ENCODE measurements around the gene PTGR3. TPM values are rescaled to one million over a fixed set of nuclear protein-coding genes. Genes with fewer than 3 reads are reported as not detected.

Gene PTGR3
- total RNA-seq, 4 donors from 2014 or later, result 9.6 to 27.5 (median 20.1) TPM

- Histone ChIP-seq H3K9me3 (no peaks in the 10 kb centered on the region), H3K27ac (replicated peaks in 1 of 4) (no peak overlapping the region), H3K36me3 (no peaks in the 10 kb centered on the region), H3K4me1 (peaks cover 0 to 5% (median 0%) of the 10 kb centered on the region in 4 donors), H3K4me3 (no peak overlapping the region), H3K27me3 (no peaks in the 10 kb centered on the region)
- DNase-seq (ENCODE audit: extremely low spot score), result no peak
- WGBS, result 69% methylated on average over 3 of the region's 3 CpGs
- TF ChIP-seq POLR2AphosphoS5 (IDR thresholded peaks at IDR 0.05) (no peak), POLR2A (IDR thresholded peaks at IDR 0.05; ENCODE audit: low read depth) (no peak), CTCF (IDR thresholded peaks at IDR 0.05) (no peak), EP300 (IDR thresholded peaks at IDR 0.05) (no peak)
- intact Hi-C loops (cut with DNase I), result no loop called here
Observed at GRCh38 chr18:75185460-75185859, 23.5 kb downstream of the PTGR3 start.

GRCh38 chr18:75183973-75184493, 24.9 kb downstream of the PTGR3 start:
- intact Hi-C loops (cut with DNase I), result no loop called here
- WGBS, result 93% methylated on average over 14 of the region's 14 CpGs
- no peaks in the 10 kb centered on the region for H3K36me3 ChIP-seq
- H3K9me3 ChIP-seq, result no peaks in the 10 kb centered on the region
- H3K4me1 ChIP-seq, result peaks cover 0 to 5% (median 0%) of the 10 kb centered on the region in 4 donors
- H3K27me3 ChIP-seq, result no peaks in the 10 kb centered on the region
- no peak for TF ChIP-seq POLR2A (IDR thresholded peaks at IDR 0.05; ENCODE audit: low read depth)
- TF ChIP-seq POLR2AphosphoS5 (IDR thresholded peaks at IDR 0.05), result no peak
- no peak for TF ChIP-seq CTCF (IDR thresholded peaks at IDR 0.05)
- TF ChIP-seq EP300 (IDR thresholded peaks at IDR 0.05), result no peak
- no peak for DNase-seq (ENCODE audit: extremely low spot score)
- no peak overlapping the region for H3K27ac ChIP-seq (replicated peaks in 1 of 4)
- H3K4me3 ChIP-seq, result no peak overlapping the region

GRCh38 chr18:75183524-75183923, 25.4 kb downstream of the PTGR3 start:
- H3K4me1 ChIP-seq, result peaks cover 0 to 5% (median 0%) of the 10 kb centered on the region in 4 donors
- DNase-seq (ENCODE audit: extremely low spot score), result no peak
- intact Hi-C loops (cut with DNase I), result no loop called here

GRCh38 chr18:75179819-75180600, 28.9 kb downstream of the PTGR3 start:
- H3K27me3 ChIP-seq, result no peaks in the 10 kb centered on the region
- no peak overlapping the region for H3K4me3 ChIP-seq
- H3K36me3 ChIP-seq, result no peaks in the 10 kb centered on the region
- H3K27ac ChIP-seq (replicated peaks in 1 of 4), result no peak overlapping the region
- intact Hi-C loops (cut with DNase I), result no loop called here
- WGBS, result 88% methylated on average over 13 of the region's 13 CpGs
- peaks cover 0 to under 1% (median 0%) of the 10 kb centered on the region in 4 donors for H3K4me1 ChIP-seq
- DNase-seq (ENCODE audit: extremely low spot score), result no peak
- no peaks in the 10 kb centered on the region for H3K9me3 ChIP-seq
- TF ChIP-seq POLR2A (IDR thresholded peaks at IDR 0.05; ENCODE audit: low read depth) (no peak), POLR2AphosphoS5 (IDR thresholded peaks at IDR 0.05) (no peak), EP300 (IDR thresholded peaks at IDR 0.05) (no peak), CTCF (IDR thresholded peaks at IDR 0.05) (no peak)

More at GRCh38 chr18:75183524-75183923, 25.4 kb downstream of the PTGR3 start:
- H3K36me3 ChIP-seq, result no peaks in the 10 kb centered on the region
- no peaks in the 10 kb centered on the region for H3K27me3 ChIP-seq
- WGBS, result 90% methylated on average over 5 of the region's 5 CpGs
- H3K27ac ChIP-seq (replicated peaks in 1 of 4), result no peak overlapping the region
- H3K9me3 ChIP-seq, result no peaks in the 10 kb centered on the region
- no peak for TF ChIP-seq CTCF (IDR thresholded peaks at IDR 0.05)
- TF ChIP-seq POLR2AphosphoS5 (IDR thresholded peaks at IDR 0.05), result no peak
- TF ChIP-seq POLR2A (IDR thresholded peaks at IDR 0.05; ENCODE audit: low read depth), result no peak
- TF ChIP-seq EP300 (IDR thresholded peaks at IDR 0.05), result no peak
- H3K4me3 ChIP-seq, result no peak overlapping the region

Measured in esophagus muscularis mucosa (tissue), 4 donors.